HG02763 (cell line): ENCODE data around the gene RCN1.
"Not testable (repeated sequence)": the region's sequence is repeated elsewhere in the genome, so short reads cannot be mapped to it uniquely, and the experiment has no call there.

Source experiments
- ATAC-seq: cut with Tn5 transposase; IDR thresholded peaks from one replicate; pipeline ENCODE4 v1.9.1; 2021; ENCODE audit warnings: mild to moderate bottlenecking, moderate library complexity; ENCODE audit not compliant: unreplicated experiment

RCN1 gene

DNA sequence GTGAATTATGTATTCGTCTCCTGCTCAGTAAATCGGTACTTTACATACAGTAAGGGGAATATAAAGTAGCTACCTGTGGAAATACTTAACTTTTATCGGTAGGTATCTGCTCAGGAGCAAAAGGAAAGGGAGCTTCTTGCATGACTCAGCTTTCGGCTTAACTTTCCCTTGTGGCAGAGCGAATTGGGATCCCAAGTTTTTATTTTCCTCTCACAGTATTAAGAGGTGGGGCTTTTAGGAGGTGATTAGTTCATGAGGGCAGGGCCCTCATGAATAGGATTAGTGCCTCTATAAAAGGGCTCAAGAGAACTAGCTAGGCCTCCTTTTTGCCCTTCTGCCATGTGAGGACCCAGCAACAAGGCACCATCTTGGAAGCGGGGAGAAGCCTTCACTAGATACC lies 18.7 kb downstream of the RCN1 start:
- ATAC-seq: no peak

DNA sequence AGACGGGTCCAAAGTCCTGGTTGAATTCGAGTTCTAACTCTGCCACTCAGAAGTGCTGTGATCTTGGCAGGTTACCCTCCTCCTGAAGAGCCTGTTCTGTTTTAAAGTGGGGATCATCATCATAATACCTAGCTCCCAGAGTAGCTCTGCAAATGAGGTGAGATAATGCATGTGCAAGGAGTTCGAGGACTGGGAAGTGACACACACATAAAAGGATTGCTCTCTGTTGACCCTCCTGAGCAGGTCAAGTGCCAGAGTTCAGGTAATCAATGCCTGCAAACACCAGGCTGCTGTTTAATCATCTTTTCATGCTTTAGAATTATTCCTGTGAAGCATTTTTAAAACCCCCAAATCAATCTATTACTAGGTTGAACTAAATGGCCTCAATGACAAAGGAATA lies 19.9 kb downstream of the RCN1 start:
- ATAC-seq: no peak

DNA sequence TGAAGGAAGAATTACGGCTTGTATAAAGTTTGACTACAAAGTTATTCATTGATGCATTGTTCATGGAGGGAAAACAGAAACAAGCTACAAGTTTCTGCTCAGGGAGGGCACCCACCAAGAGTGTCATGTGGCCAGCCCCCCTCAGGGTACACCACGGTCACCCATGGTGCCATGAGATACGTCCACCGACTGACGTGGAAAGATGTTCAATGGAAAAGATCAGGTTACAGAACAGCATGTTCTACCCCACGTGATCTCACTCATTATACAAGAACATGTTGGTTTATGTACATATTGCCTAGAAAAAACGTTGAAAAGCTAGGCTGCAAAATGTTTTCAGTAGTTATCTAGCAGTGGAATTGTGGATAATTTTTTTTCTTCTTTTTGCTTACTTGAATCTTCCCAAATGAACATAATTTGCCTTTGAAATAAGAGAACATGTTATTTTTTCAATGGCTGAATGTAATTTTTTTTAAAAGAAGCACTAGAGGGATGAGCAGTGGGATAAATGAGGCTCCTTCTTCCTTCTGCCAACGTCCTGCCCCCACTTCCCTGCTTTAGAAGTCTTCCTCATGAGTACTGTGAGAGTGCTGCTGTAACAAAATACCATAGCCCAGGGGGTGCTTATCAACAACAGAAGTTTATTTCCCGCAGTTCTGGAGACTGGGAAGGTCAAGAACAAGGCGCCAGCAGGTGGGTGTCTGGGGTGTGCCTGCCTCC lies 22.5 kb downstream of the RCN1 start:
- ATAC-seq: no peak

GRCh38 chr11:32113920-32114203 lies 23.0 kb downstream of the RCN1 start:
- ATAC-seq: no peak

DNA sequence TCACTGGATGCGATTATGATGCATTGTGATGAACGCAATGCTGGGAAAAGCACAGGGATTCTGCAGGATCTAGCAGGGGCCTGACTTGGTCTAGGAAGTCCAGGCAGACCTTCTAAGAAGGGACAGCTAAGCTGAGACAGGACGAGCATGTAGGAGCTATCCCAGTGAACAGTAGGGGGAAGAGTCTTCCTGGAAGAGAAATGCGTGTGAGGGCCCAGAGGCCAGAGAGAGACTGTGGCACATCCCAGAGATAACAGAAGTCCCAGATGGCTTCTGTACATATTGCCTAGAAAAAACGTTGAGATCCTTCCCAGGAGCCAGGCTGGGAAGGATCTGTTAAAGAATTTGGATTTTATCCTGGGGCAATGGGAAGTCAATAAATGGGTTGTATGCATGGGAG lies 24.6 kb downstream of the RCN1 start:
- no peak for ATAC-seq

DNA sequence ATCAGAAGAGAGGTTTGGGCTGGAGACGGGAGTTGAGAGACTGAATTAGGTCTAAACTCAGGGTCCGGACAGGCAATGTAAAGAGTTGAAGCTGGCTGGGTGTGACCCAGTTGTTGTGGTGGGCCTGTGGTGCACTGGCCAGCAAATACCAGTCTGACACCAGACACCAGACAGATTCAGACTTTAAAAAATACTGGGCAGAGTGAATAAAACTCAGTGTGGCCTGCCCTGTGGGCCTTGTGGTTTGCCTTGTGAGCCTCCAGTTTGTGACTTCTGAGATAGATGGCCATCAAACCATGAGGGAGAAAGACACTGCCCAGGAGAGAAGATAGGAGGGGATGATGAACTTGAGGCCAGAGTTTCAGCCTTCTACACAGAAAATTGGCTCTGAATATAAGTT lies 25.8 kb downstream of the RCN1 start:
- no peak for ATAC-seq

DNA sequence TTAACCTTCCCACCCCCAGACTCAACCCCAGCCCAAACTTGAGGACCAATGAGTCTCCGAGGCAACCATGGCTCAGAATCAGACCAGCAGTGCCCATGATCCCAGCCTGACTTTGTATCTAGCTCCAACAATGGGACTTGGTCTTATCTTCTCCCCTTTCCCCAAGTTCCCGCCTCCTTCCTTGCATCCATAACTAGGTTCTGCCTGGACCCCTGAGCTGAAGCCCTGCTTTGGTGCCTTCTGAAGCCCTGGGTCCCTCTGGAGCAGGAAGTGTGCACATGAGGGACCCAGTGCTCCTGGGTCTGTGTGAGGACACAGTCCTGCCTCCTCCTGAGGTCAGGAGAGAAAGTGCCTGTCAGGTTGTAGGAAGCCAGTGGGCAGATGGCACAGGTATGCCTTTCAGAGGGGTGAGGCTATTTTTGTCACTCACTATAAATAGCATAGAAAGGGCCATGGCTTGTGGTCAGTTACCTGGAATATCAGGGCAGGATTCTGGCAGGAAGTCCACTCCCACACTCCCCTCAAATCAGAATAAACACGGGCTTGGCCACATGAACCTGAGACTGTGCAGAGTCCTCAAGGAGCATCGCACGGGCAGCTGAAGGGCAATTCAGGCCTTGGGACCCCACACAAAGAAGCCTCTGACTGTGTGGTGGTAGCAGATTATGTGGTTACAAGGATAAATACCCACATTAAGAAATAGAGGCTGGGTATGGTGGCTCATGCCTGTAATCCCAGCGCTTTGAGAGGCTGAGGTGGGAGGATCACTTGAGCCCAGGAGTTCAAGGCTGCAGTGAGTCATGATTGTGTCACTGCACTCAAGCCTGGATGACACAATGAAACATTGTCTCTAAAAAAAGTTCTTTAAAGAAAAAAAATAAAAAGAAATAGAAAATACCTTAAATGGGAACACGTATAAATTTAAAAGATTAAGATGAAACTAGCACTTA lies 27.4 kb downstream of the RCN1 start:
- no peak for ATAC-seq

DNA sequence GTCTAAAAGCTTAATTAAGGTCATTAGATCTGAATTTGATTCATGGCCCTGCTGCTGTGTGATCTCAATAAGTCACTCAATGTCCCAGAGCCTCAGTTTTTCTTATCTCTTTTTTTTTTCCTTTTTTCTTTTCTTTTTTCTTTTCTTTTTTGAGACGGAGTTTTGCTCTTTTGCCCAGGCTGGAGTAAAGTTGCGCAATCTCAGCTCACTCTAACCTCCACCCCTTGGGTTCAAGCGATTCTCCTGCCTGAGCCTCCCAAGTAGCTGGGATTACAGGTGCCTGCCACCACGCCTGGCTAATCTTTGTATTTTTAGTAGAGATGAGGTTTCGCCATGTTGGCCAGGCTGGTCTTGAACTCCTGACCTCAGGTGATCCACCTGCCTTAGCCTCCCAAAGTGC lies 28.3 kb downstream of the RCN1 start:
- not testable (repeated sequence) for ATAC-seq

DNA sequence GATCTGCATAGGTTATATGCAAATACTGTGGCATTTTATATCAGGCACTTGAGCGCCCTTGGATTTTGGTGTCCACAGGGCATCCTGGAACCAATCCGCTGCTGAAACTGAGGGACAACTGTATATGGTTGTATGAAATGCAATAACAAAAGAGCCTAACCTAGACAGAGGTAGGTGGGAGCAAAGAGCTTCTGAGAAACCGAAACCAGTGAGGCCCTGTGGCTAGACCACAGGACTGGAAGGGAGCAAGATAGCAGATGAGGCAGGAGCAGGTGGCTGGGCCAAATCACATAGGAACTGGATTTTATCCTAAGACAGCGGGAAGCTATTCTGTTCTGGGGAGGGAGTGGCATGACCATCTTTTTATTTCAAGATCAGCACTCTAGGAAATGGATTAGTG lies 30.1 kb downstream of the RCN1 start:
- ATAC-seq: no peak

- ATAC-seq: no peak
Measured at GRCh38 chr11:32122200-32122599, 31.3 kb downstream of the RCN1 start.

- ATAC-seq: no peak
Measured at GRCh38 chr11:32131321-32131720, 40.4 kb downstream of the RCN1 start.

- ATAC-seq: no peak
Measured at GRCh38 chr11:32136657-32137056, 45.8 kb downstream of the RCN1 start.

DNA sequence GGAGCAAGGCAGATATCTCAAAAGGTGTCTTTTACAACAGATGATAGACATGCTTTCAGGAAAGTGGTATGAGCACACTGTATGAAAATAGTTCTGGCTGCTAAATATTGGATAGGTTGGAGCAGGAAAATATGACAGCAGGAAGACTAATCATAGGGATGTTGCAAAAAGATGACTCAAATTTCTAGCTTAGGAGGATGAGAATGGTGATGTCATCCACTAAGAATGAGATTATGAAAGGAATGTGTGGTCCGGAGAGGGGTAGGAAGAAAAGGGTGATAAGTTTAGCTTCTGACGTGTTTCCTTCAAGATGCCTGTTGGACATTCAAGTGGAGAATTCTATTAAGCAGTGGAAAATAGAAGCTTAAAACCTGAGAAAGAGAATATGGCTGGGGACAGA lies 46.4 kb downstream of the RCN1 start:
- no peak for ATAC-seq

DNA sequence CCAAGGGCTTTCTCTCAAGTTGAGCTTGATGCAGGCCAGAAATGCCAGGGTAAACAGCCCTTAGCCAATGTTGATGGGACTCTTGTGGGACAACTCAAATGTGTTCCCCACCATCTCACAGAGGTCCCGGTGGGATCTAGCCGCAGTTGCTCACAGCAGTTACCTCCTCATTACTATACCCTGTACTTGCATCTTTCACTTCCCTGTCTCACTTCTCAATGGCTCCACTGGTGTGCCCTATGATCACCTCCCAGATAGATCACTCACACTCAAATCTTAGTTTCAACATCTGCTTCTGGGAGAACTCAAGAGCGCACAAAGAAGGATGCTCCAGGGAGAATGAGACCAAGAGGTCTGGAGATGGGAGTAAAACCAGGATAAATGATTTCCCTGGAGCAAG lies 47.0 kb downstream of the RCN1 start:
- ATAC-seq: no peak

- ATAC-seq: no peak
Measured at GRCh38 chr11:32138902-32139301, 48.0 kb downstream of the RCN1 start.

DNA sequence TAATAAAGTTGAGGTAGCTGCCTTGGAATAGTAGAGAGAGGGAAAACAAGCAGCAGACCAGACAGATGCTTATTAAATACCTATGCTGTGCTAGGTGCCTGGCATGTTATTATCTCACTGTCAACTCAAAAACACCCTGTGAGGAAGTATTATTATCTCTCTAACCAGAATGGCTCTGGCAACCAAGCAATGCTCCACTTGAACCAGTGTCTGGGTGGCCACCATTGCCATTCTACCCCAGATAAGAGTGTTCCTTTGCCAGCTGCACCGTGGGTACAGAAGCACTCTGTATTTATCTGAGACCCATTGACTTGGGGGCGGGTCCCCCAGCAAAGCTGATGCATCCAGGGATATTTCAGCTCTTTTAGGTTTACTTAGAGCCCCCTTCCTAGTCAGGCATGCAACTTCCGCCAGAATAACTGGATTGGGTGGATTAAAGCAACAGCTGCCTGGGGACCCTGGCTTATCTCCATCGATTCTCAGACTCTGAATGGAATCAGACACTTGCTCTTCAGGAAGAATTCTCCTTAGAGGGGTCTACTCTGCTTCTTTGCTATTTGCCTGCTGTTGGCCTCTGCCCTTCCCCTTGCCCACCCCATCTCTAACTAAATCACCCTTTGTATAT lies 49.1 kb downstream of the RCN1 start:
- no peak for ATAC-seq

GRCh38 chr11:32141745-32142546 lies 51.1 kb downstream of the RCN1 start:
- ATAC-seq: no peak

GRCh38 chr11:32143378-32143777 lies 52.5 kb downstream of the RCN1 start:
- ATAC-seq: no peak

GRCh38 chr11:32145282-32145681 lies 54.4 kb downstream of the RCN1 start:
- no peak for ATAC-seq

DNA sequence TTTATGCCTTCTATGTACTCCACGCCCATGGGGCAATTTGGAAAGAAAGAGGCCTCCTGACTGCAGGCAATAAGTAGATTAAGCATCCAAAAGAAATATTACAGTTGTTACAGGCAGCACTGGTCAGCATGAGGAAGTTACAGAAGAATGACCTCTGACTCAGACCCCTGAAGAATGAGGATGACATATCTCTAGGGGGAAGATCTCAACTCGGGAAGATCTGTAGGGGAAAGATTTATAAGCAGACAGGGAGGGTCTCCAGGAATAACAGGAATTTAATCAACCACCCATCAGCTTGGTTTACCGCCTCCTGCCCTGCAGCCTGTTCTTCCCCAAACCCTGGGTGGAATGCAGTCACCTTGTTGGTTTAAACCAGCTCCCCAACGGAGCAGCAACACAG lies 58.0 kb downstream of the RCN1 start:
- no peak for ATAC-seq

DNA sequence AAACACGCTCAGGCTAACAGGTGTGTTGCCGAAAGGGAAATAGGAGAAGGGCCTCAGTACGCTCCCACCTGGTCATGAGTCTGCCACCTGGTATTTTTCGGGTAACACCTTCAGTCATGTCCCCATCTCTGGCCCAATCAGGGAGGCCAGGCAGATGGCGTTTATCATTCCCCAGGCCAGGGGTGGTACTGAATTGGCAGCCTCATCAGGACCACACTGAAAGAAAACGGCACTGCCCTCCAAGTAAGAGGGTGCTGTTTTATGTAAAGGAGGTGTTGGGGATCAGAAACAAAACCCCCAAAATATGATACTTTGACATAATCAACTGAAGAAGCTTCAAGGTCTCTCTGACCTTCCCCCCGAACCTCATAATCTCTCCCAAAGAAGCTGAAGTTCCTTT lies 58.9 kb downstream of the RCN1 start:
- ATAC-seq: no peak
